NCI-H2029 (cell line): ENCODE measurements around the gene STYXL1.
"Not testable (repeated sequence)": the region's sequence is repeated elsewhere in the genome, so short reads cannot be mapped to it uniquely, and the experiment has no call there.

Source experiments
- DNase-seq: peaks from one replicate; lab custom pipeline; 2025; lab: John Stamatoyannopoulos, UW

STYXL1 gene

GRCh38 chr7:76047811-76048667 lies at the start of gene STYXL1, which contains the start of gene MDH2:
Gene STYXL1, minus strand, starts transcription at chr7:76048000. Its CDS starts 17,477 bp downstream, at chr7:76030523.
Gene MDH2, plus strand, starts transcription at chr7:76048106. Its CDS starts 55 bp downstream, at chr7:76048161.
- peak; percentile 84 for DNase-seq

GRCh38 chr7:76095908-76096307 lies 48.1 kb upstream of the STYXL1 start:
- DNase-seq, result no peak

- DNase-seq, result not testable (repeated sequence)
Observed at GRCh38 chr7:76094326-76094725, 46.5 kb upstream of the STYXL1 start.

- not testable (repeated sequence) for DNase-seq
Observed at GRCh38 chr7:76093531-76093930, 45.7 kb upstream of the STYXL1 start.

DNA sequence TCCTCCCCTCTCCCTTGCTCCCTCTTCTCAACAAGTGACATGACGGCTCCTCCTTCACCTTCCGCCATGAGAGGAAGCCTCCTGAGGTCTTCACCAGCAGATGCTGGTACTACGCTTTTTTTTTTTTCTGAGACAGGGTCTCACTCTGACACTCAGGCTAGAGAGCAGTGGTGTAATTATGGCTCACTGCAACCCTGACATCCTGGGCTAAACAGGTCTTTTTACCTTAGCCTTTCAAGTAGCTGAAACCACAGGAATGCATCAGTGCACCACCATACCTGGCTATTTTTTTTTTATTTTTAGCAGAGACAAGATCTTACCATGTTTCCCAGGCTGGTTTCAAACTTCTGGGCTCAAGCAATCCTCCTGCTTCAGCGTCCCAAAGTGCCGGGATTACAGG lies 43.7 kb upstream of the STYXL1 start:
- no peak for DNase-seq

GRCh38 chr7:76089865-76090475 lies 42.2 kb upstream of the STYXL1 start:
- no peak for DNase-seq

- not testable (repeated sequence) for DNase-seq
Observed at GRCh38 chr7:76087362-76087791, 39.6 kb upstream of the STYXL1 start.

GRCh38 chr7:76086070-76086469 lies 38.3 kb upstream of the STYXL1 start:
- DNase-seq, result no peak

DNA sequence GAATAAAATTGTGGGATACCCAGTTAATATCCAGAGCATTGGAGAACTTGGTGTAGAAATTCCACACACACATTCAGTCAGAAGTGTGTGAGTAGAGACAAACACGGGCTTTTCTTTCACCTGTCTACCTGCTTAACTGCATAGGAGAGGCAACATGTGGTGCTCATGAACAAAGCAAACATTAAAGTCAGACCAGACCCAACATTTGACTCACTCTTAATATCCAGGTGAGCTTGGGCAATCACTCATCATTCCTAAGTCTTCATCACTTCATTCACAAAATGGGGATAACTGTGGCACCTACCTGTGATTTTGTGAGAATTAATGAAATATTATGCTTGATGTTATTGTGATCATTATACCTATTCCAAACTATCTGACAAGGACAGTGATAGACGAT lies 36.3 kb upstream of the STYXL1 start:
- DNase-seq, result not testable (repeated sequence)

- no peak for DNase-seq
Observed at GRCh38 chr7:76080204-76080603, 32.4 kb upstream of the STYXL1 start.

- DNase-seq, result no peak
Observed at GRCh38 chr7:76077435-76077834, 29.6 kb upstream of the STYXL1 start.

DNA sequence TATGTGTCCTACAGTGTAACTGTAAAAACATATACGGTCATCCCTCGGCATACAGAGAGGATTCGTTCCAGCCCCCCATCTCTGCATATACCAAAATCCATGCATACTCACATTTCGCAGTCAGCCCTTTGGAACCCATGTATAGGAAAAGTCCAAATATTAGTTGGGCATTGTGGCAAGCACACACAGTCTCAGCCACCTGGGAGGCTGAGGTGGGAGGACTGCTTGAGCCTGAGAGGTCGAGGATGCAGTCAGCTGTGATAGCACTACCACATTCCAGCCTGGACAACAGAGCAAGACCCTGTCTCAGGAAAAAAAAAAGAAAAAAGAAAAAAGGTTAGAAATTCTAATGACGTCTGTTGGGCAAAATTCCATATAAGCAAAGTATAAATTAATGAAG lies 29.2 kb upstream of the STYXL1 start:
- no peak for DNase-seq

- no peak for DNase-seq
Observed at GRCh38 chr7:76074972-76075370, 27.2 kb upstream of the STYXL1 start.

DNA sequence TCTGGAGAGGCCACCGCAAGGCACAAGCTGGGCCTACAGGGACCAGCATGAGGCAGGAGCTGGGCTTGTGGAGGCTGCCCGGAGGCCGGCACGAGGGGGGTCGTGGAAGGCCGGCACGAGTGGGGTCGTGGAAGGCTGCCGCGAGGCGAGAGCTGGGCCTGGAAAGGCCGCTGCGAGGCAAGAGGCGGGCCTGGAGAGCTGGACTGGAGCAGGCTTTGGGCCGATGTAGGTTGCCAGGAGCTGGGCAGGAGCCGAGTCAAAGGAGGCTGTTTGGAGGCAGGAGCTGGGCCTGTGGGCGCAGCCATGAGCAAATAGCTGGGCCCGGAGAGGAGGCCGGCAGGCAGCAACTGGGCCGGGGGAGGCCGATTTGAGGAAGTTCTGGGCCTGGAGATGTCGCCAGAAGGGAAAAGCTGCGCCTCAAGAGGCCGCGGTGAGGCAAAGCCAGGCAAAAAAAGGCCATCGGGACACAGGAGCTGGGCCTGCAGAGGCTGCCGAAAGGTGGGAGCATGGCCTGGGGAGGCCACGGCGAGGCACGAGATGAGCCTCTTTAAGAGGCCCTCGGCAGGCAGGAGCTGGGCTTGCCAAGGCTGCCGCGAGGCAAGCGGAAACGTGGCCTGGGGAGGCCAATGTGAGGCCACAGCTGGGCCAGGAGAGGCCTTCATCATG lies 26.6 kb upstream of the STYXL1 start:
- no peak for DNase-seq

DNA sequence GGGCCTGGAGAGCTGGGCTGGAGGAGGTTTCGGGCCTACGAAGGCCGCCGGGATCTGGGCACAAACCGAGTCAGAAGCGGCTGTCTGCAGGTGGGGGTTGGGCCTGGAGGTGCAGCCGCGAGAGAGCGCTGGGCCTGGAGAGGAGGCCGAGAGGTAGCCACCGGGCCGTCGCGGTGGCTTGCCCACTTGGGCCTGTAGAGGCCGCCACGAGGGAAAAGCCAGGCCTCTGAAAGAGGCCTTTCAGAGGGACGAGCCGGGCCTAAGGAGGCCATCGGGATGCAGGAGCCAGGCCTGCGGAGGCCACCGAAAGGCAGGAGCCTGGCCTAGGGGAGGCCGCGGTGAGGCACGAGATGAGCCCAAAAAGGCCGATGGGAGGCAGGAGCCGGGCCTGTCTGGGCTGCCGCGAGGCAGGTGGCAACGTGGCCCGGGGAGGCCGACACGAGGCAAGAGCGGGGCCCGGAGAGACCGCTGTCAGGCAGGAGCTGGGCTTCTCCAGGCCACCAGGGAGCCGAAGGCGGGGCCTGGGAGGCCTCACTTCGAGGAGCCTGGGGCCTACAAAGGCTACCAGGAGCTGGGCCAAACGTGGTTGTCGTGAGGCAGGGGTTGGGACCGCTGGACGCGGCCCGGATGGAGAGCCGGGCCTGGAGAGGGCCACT lies 25.7 kb upstream of the STYXL1 start:
- no peak for DNase-seq

DNA sequence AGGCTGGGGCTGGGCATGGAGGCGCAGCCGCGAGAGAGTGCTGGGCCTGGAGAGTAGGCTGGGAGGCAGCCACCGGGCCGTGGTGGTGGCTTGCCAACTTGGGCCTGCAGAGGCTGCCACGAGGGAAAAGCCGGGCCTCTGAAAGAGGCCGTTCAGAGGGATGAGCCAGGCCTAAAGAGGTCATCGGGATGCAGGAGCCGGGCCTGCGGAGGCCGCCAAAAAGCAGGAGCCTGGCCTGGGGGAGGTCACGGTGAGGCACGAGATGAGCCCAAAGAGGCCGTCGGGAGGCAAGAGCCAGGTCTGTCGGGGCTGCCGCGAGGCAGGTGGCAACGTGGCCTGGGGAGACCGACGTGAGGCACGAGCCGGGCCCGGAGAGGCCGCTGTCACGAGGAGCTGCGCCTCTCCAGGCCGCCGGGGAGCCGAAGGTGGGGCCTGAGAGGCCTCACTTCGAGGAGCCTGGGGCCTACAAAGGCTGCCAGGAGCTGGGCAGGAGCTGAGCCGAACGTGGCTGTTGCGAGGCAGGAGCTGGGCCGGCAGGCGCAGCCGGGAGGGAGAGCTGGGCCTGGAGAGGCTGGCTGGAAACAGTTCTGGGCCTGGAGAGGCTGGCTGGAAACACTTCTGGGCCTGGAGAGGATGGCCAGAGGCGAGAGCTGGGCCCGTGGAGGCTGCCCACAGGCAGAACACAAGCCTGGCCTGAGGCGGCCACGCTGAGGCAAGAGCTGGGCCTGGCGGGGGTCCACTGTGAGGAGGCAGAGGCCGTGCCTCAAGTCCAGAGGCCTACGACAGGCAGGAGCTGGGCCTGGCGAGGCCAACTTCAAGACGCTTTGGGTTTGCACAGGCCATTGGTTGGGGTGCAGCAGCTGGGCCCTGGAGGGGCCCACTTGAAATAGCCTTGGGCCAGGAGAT lies 24.7 kb upstream of the STYXL1 start:
- DNase-seq, result no peak

DNA sequence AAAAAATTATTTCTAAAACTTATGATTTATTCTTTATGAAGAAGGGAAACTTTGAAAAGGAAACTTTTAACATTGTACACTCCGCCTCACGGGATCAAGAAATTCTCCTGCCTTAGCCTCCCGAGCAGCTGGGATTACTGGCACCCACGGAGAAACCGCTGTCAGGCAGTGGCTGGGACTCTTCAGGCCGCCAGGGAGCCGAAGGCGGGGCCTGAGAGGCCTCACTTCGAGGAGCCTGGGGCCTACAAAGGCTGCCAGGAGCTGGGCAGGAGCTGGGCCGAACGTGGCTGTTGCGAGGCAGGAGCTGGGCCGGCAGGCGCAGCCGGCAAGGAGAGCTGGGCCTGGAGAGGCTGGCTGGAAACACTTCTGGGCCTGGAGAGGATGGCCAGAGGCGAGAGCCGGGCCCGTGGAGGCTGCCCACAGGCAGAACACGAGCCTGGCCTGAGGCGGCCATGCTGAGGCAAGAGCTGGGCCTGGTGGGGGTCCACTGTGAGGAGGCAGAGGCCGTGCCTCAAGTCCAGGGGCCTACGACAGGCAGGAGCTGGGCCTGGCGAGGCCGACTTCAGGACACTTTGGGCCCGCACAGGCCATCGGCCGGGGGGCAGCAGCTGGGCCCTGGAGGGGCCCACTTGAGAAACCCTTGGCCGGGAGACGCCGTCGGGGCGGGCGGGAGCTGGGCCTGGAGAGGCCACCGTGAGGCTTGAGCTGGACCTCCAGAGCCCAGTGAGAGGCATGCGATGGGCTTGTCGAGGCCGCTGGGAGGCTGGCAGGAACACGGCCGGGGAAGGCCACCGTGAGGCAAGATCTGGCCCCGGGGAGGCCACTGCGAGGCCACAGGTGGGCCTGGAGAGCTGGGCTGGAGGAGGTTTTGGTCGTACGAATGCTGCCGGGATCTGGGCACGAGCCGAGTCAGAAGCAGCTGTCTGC lies 23.8 kb upstream of the STYXL1 start:
- no peak for DNase-seq

DNA sequence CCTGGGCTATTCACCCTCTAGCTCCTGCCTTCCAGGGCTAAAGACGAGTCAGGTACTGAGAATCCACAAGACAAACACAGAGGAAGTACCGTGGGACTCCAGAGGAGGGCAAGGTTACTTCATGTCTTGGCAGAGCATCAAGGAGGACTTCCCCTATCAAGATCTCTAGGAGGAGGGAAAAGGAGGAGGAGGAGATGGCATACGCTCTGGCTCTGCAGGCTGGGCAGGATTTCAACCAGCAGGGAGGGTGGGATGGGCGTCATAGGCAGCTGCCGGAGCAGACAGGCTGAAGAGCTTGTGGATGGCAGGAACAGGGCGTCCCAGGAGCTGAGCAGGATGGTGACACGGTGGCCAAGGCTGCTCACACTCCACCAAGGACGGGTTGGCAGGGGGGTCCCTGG lies 21.4 kb upstream of the STYXL1 start:
- DNase-seq, result no peak

- no peak for DNase-seq
Observed at GRCh38 chr7:76066716-76067503, 19.1 kb upstream of the STYXL1 start.
